Mesenchymal stem cell (in vitro differentiated cells and primary cell): ENCODE data around the gene ARFRP1.

Source experiments
- DNase-seq: peaks from one replicate; pipeline ENCODE4 v3.0.0-alpha.2; 2013
- H2AFZ ChIP-seq: one replicate; pipeline ENCODE4 v1.6.1; 2013; ENCODE audit warnings: low read depth, mild to moderate bottlenecking, control low read depth, inconsistent platforms, low read length, moderate library complexity
- H2AK5ac ChIP-seq: 2 replicates; pipeline ENCODE4 v1.6.1; 2013; ENCODE audit warnings: low read length, moderate library complexity, mild to moderate bottlenecking, inconsistent platforms; ENCODE audit not compliant: severe bottlenecking
- H2BK120ac ChIP-seq: one replicate; pipeline ENCODE4 v1.6.1; 2013; ENCODE audit warnings: low read depth, mild to moderate bottlenecking, inconsistent platforms, low read length, moderate library complexity
- H2BK12ac ChIP-seq, 2 experiments: one replicate each; pipeline ENCODE4 v1.6.1; 2013; ENCODE audit warnings: inconsistent platforms in 2 of 2, low read length in 2 of 2, mild to moderate bottlenecking in 2 of 2, moderate library complexity in 2 of 2, control low read depth in 1 of 2
- H2BK15ac ChIP-seq: one replicate; pipeline ENCODE4 v1.6.1; 2013; ENCODE audit warnings: mild to moderate bottlenecking, low read depth, inconsistent platforms; ENCODE audit not compliant: poor library complexity, severe bottlenecking
- H2BK5ac ChIP-seq: 2 replicates; pipeline ENCODE4 v1.6.1; 2013; ENCODE audit warnings: low read depth, mild to moderate bottlenecking, low read length, control low read depth, inconsistent platforms; ENCODE audit not compliant: poor library complexity, severe bottlenecking
- H3K14ac ChIP-seq, 2 experiments: one replicate each; pipeline ENCODE4 v1.6.1; 2013; ENCODE audit warnings: inconsistent platforms in 2 of 2, low read length in 2 of 2, control low read depth in 1 of 2, mild to moderate bottlenecking in 1 of 2, moderate library complexity in 1 of 2
- H3K18ac ChIP-seq, 2 experiments: one replicate each; pipeline ENCODE4 v1.6.1; 2013; ENCODE audit warnings: inconsistent platforms in 2 of 2, low read length in 2 of 2, control low read depth in 1 of 2, low read depth in 1 of 2, mild to moderate bottlenecking in 1 of 2
- H3K23ac ChIP-seq, 2 experiments: one replicate each; pipeline ENCODE4 v1.6.1; 2013; ENCODE audit warnings: inconsistent platforms in 2 of 2, low read length in 2 of 2, mild to moderate bottlenecking in 2 of 2, moderate library complexity in 2 of 2, control low read depth in 1 of 2
- H3K27ac ChIP-seq: 2 replicates; pipeline ENCODE4 v1.5.1; 2013; ENCODE audit warnings: mild to moderate bottlenecking, moderate library complexity, low read length, control low read depth, inconsistent platforms; ENCODE audit not compliant: poor library complexity, severe bottlenecking
- H3K27me3 ChIP-seq, 2 experiments: 2 replicates each; pipeline versions ENCODE4 v1.6.1 to v1.7.0; 2013; ENCODE audit warnings: low read length in 2 of 2, mild to moderate bottlenecking in 2 of 2, moderate library complexity in 2 of 2, control low read depth in 1 of 2, inconsistent platforms in 1 of 2; ENCODE audit not compliant: control insufficient read depth in 1 of 2, insufficient read depth in 1 of 2
- H3K36me3 ChIP-seq, 2 experiments: 2 replicates each; pipeline versions ENCODE4 v1.6.1 to v1.7.0; 2013; ENCODE audit warnings: low read length in 2 of 2, control low read depth in 1 of 2, inconsistent platforms in 1 of 2, low read depth in 1 of 2, mild to moderate bottlenecking in 1 of 2; ENCODE audit not compliant: insufficient read depth in 2 of 2, control insufficient read depth in 1 of 2
- H3K4ac ChIP-seq, 2 experiments: one replicate each; pipeline ENCODE4 v1.6.1; 2013; ENCODE audit warnings: inconsistent platforms in 2 of 2, low read length in 2 of 2, mild to moderate bottlenecking in 2 of 2, moderate library complexity in 2 of 2, control low read depth in 1 of 2, low read depth in 1 of 2
- H3K4me1 ChIP-seq: 2 replicates; pipeline ENCODE4 v1.6.1; 2013; ENCODE audit warnings: low read depth, low read length, control low read depth; ENCODE audit not compliant: control insufficient read depth, insufficient read depth
- H3K4me2 ChIP-seq: 2 replicates; pipeline ENCODE4 v1.6.1; 2013; ENCODE audit warnings: low read length, mild to moderate bottlenecking, inconsistent platforms; ENCODE audit not compliant: poor library complexity, severe bottlenecking
- H3K4me3 ChIP-seq, 2 experiments: 2 replicates each; pipeline versions ENCODE4 v1.5.1 to v1.7.0; 2013; ENCODE audit warnings: low read length in 2 of 2, mild to moderate bottlenecking in 2 of 2, control low read depth in 1 of 2, low read depth in 1 of 2; ENCODE audit not compliant: insufficient read depth in 1 of 2
- H3K79me1 ChIP-seq: replicated peaks from 2 replicates; pipeline ENCODE4 v1.6.1; 2013; ENCODE audit warnings: mild to moderate bottlenecking, control low read depth, low read length, inconsistent platforms; ENCODE audit not compliant: poor library complexity, severe bottlenecking
- H3K9ac ChIP-seq: 2 replicates; pipeline ENCODE4 v1.7.0; 2013; ENCODE audit warnings: mild to moderate bottlenecking, low read length, moderate library complexity
- H3K9me3 ChIP-seq: 2 replicates; pipeline ENCODE4 v1.7.0; 2013; ENCODE audit warnings: mild to moderate bottlenecking, low read length; ENCODE audit not compliant: control insufficient read depth
- H4K8ac ChIP-seq: one replicate; pipeline ENCODE4 v1.6.1; 2013; ENCODE audit warnings: inconsistent platforms, mild to moderate bottlenecking, low read length, moderate library complexity
- H4K91ac ChIP-seq: one replicate; pipeline ENCODE4 v1.6.1; 2013; ENCODE audit warnings: mild to moderate bottlenecking, low read length, inconsistent platforms
- WGBS: methylation state at CpG from one replicate; pipeline ENCODE4 v1.1.7; 2013; ENCODE audit warnings: mixed read lengths; 5-methylcytosine and 5-hydroxymethylcytosine counted together

ARFRP1 gene

GRCh38 chr20:63735859-63736718, 28.3 kb upstream of the ARFRP1 start, which contains the start of gene LIME1:
Gene LIME1, plus strand, starts transcription at chr20:63736664. Its CDS starts 886 bp downstream, at chr20:63737550.
- Histone ChIP-seq H2BK12ac (no peak within 1 kb of the TSS), H3K36me3 (peaks cover 44 to 68% of the 10 kb centered on the region in 2 experiments), H3K18ac (no peak within 1 kb of the TSS), H3K23ac (no peak within 1 kb of the TSS), H4K91ac (peak within 1 kb of the TSS; percentile 5), H3K79me1 (peaks cover 18% of the 10 kb centered on the region), H4K8ac (no peak within 1 kb of the TSS), H3K9ac (no peak within 1 kb of the TSS), H3K4me3 (no peak within 1 kb of the TSS), H2BK15ac (no peak within 1 kb of the TSS), H3K9me3 (no peaks in the 10 kb centered on the region), H3K4ac (no peak within 1 kb of the TSS), H2AK5ac (no peak within 1 kb of the TSS), H3K27ac (no peak within 1 kb of the TSS), H2BK120ac (no peak within 1 kb of the TSS), H3K4me2 (no peak within 1 kb of the TSS), H2AFZ (no peak within 1 kb of the TSS), H2BK5ac (no peak within 1 kb of the TSS), H3K27me3 (no peaks in the 10 kb centered on the region), H3K14ac (no peak within 1 kb of the TSS), H3K4me1 (peaks cover 29% of the 10 kb centered on the region)
- 96% methylated on average over 25 of the region's 31 CpGs for WGBS
- no peak for DNase-seq

GRCh38 chr20:63734946-63735858, 27.4 kb upstream of the ARFRP1 start:
- H2BK120ac ChIP-seq: no peak overlapping the region
- no peak overlapping the region for H3K4me2 ChIP-seq
- H3K27me3 ChIP-seq: no peaks in the 10 kb centered on the region
- no peak for DNase-seq
- H3K18ac ChIP-seq: no peak overlapping the region
- H4K8ac ChIP-seq: no peak overlapping the region
- H3K4me3 ChIP-seq: no peak overlapping the region
- no peak overlapping the region for H2AFZ ChIP-seq
- H2BK5ac ChIP-seq: no peak overlapping the region
- H3K4ac ChIP-seq: no peak overlapping the region
- no peak overlapping the region for H4K91ac ChIP-seq
- WGBS: 96% methylated on average over 48 of the region's 48 CpGs
- H3K9ac ChIP-seq: no peak overlapping the region
- H3K36me3 ChIP-seq: peaks cover 51 to 75% of the 10 kb centered on the region in 2 experiments
- peaks cover 29% of the 10 kb centered on the region for H3K4me1 ChIP-seq
- no peak overlapping the region for H3K23ac ChIP-seq
- H2AK5ac ChIP-seq: no peak overlapping the region
- H2BK12ac ChIP-seq: no peak overlapping the region
- no peak overlapping the region for H2BK15ac ChIP-seq
- no peak overlapping the region for H3K14ac ChIP-seq
- peaks cover 22% of the 10 kb centered on the region for H3K79me1 ChIP-seq
- H3K9me3 ChIP-seq: no peaks in the 10 kb centered on the region
- no peak overlapping the region for H3K27ac ChIP-seq

GRCh38 chr20:63734111-63734945, 26.6 kb upstream of the ARFRP1 start:
- peaks cover 57 to 80% of the 10 kb centered on the region in 2 experiments for H3K36me3 ChIP-seq
- no peak overlapping the region for H2BK120ac ChIP-seq
- H3K23ac ChIP-seq: no peak overlapping the region
- H3K79me1 ChIP-seq: peaks cover 24% of the 10 kb centered on the region
- peaks cover 29% of the 10 kb centered on the region for H3K4me1 ChIP-seq
- H2AFZ ChIP-seq: no peak overlapping the region
- H3K4me3 ChIP-seq: no peak overlapping the region
- H3K27me3 ChIP-seq: no peaks in the 10 kb centered on the region
- H3K9ac ChIP-seq: no peak overlapping the region
- H2BK5ac ChIP-seq: no peak overlapping the region
- no peak overlapping the region for H3K14ac ChIP-seq
- H3K27ac ChIP-seq: no peak overlapping the region
- no peak for DNase-seq
- H2BK12ac ChIP-seq: no peak overlapping the region
- no peak overlapping the region for H3K18ac ChIP-seq
- no peak overlapping the region for H3K4me2 ChIP-seq
- H4K8ac ChIP-seq: no peak overlapping the region
- WGBS: 96% methylated on average over 25 of the region's 25 CpGs
- no peak overlapping the region for H2BK15ac ChIP-seq
- no peaks in the 10 kb centered on the region for H3K9me3 ChIP-seq
- H3K4ac ChIP-seq: no peak overlapping the region
- H4K91ac ChIP-seq: peak overlapping the region; percentile 4
- H2AK5ac ChIP-seq: no peak overlapping the region
